ENCODE results near the gene HDAC4.

HDAC4 gene

GRCh38 chr2:239238839-239239606 is 161.8 kb downstream of the HDAC4 start:
- peak overlapping the region; percentile 78 for H3K27ac ChIP-seq (replicated peaks)
- TF ChIP-seq CTCF (IDR thresholded peaks at IDR 0.05; ENCODE audit: insufficient read depth, low read length) (no peak), GABPA (IDR thresholded peaks at IDR 0.05; ENCODE audit: low read depth) (no peak), SPI1 (IDR thresholded peaks at IDR 0.05; ENCODE audit: borderline replicate concordance, low read depth) (no peak), POLR2AphosphoS5 (IDR thresholded peaks at IDR 0.05; ENCODE audit: low read depth) (no peak), REST (IDR thresholded peaks at IDR 0.05; ENCODE audit: insufficient replicate concordance, low read depth) (no peak)
- H3K4me3 ChIP-seq (replicated peaks; ENCODE audit: insufficient read depth, low read length), result no peak overlapping the region
- DNase-seq (ENCODE audit: low read depth in 1 of 2, low spot score in 1 of 2), result no peak
- H3K27me3 ChIP-seq (ENCODE audit: insufficient read depth, poor library complexity, severe bottlenecking), result no peaks in the 10 kb centered on the region

GRCh38 chr2:239238381-239238780 is 162.4 kb downstream of the HDAC4 start:
- no peak for TF ChIP-seq CTCF (IDR thresholded peaks at IDR 0.05; ENCODE audit: insufficient read depth, low read length)
- no peak for TF ChIP-seq POLR2AphosphoS5 (IDR thresholded peaks at IDR 0.05; ENCODE audit: low read depth)
- TF ChIP-seq GABPA (IDR thresholded peaks at IDR 0.05; ENCODE audit: low read depth), result no peak
- TF ChIP-seq REST (IDR thresholded peaks at IDR 0.05; ENCODE audit: insufficient replicate concordance, low read depth), result no peak
- no peak for TF ChIP-seq SPI1 (IDR thresholded peaks at IDR 0.05; ENCODE audit: borderline replicate concordance, low read depth)
- no peak for DNase-seq (ENCODE audit: low read depth in 1 of 2, low spot score in 1 of 2)
- H3K27me3 ChIP-seq (ENCODE audit: insufficient read depth, poor library complexity, severe bottlenecking), result no peaks in the 10 kb centered on the region
- H3K4me3 ChIP-seq (replicated peaks; ENCODE audit: insufficient read depth, low read length), result no peak overlapping the region
- H3K27ac ChIP-seq (replicated peaks), result peak overlapping the region; percentile 94

- DNase-seq (ENCODE audit: low read depth in 1 of 2, low spot score in 1 of 2), result peak in 1 of 2 experiments; percentile 73
- H3K27me3 ChIP-seq (ENCODE audit: insufficient read depth, poor library complexity, severe bottlenecking), result no peaks in the 10 kb centered on the region
- peak; percentile 54; the same call in 1 of the 2 replicates for TF ChIP-seq POLR2AphosphoS5 (IDR thresholded peaks at IDR 0.05; ENCODE audit: low read depth)
- peak; percentile 91 for TF ChIP-seq SPI1 (IDR thresholded peaks at IDR 0.05; ENCODE audit: borderline replicate concordance, low read depth)
- no peak for TF ChIP-seq REST (IDR thresholded peaks at IDR 0.05; ENCODE audit: insufficient replicate concordance, low read depth)
- TF ChIP-seq CTCF (IDR thresholded peaks at IDR 0.05; ENCODE audit: insufficient read depth, low read length), result no peak
- peak overlapping the region; percentile 19 for H3K4me3 ChIP-seq (replicated peaks; ENCODE audit: insufficient read depth, low read length)
- H3K27ac ChIP-seq (replicated peaks), result peak overlapping the region; percentile 94
Measured at GRCh38 chr2:239236808-239237205, 164.0 kb downstream of the HDAC4 start.

Data from HL-60 (cell line).